ENCODE measurements around the gene AJAP1.

GRCh38 chr1:4700801-4701200, 46.4 kb downstream of the AJAP1 start:
- TF ChIP-seq CTCF (IDR thresholded peaks at IDR 0.05; ENCODE audit: low read depth, low read length) (no peak), POLR2A (IDR thresholded peaks at IDR 0.05; ENCODE audit: extremely low read depth, insufficient read length) (no peak)
